Mesothelial cell of epicardium (in vitro differentiated cells): Measurements from ENCODE around the gene PPP1R14D. TPM values are rescaled to one million over a fixed set of nuclear protein-coding genes. Genes with fewer than 3 reads are reported as not detected.

ENCODE experiments used
- DNase-seq, 2 experiments: peaks; one replicate each; pipeline ENCODE4 v3.0.0; 2021; ENCODE audit warnings: low spot score in 2 of 2; ENCODE audit not compliant: unreplicated experiment in 2 of 2
- H3K27ac Mint-ChIP-seq: 2 replicates; pipeline ENCODE4 v1.8.0; 2021; ENCODE audit warnings: mixed read lengths
- H3K27me3 Mint-ChIP-seq: 2 replicates; pipeline ENCODE4 v1.8.0; 2021; ENCODE audit warnings: low read depth, mixed read lengths
- H3K36me3 Mint-ChIP-seq: 2 replicates; pipeline ENCODE4 v1.8.0; 2021; ENCODE audit warnings: mixed read lengths
- H3K4me1 Mint-ChIP-seq: 2 replicates; pipeline ENCODE4 v1.8.0; 2021; ENCODE audit warnings: mixed read lengths
- H3K4me3 Mint-ChIP-seq: 2 replicates; pipeline ENCODE4 v1.8.0; 2021; ENCODE audit warnings: mild to moderate bottlenecking, moderate library complexity, mixed read lengths
- H3K9me3 Mint-ChIP-seq: 2 replicates; pipeline ENCODE4 v1.8.0; 2021; ENCODE audit warnings: mixed read lengths
- CTCF ChIP-seq: fragments of 200-600 bp; sonication (generic); IDR thresholded peaks from one replicate; pipeline ENCODE4 v1.5.0; 2021; ENCODE audit warnings: antibody characterized with exemption; ENCODE audit not compliant: unreplicated experiment
- total RNA-seq: library from RNA; stranded (reverse); gene quantifications from 3 replicates; pipeline ENCODE4 v1.2.1, GENCODE V29; 2021

The PPP1R14D gene
- total RNA-seq, 1 donor from 2014 or later: 1.7 TPM

DNA sequence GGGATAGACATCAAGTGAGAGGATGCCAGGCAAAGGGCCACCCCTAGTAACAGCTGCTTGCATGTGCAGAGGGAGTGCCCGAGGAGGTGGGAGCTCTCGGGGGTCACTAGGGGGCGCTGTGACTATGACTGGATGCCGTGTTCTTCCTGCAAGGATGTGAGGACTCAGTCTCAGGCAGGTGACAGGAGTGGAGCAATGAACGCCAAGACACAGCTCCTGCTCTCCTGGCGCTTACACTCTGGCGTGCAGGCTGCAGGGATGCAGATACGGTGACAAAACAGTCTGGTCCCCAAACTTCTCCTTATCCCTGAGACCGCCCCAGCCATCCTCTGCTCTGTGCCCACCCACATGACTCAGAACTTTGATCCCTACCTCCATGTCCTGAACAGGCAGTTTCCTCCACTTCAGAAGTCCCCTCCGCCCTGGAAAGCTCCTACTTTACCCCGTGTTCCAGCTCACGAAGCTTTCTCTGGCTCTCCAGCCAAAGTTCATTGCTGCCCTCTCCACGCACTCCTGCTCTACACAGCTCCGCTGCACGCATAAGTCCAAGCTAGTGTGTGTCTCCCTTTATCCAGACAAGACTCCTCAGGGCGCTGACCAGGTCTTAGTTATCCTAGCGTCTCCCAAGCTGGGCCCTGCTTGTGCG lies 30.8 kb upstream of the PPP1R14D start:
- Mint-ChIP-seq H3K27me3 (no peaks in the 10 kb centered on the region), H3K4me3 (no peak overlapping the region), H3K27ac (peak overlapping the region; percentile 88)

GRCh38 chr15:40858706-40859105 lies 30.2 kb upstream of the PPP1R14D start:
- H3K27me3 Mint-ChIP-seq: no peaks in the 10 kb centered on the region
- no peak for DNase-seq
- no peaks in the 10 kb centered on the region for H3K9me3 Mint-ChIP-seq
- peaks cover 7% of the 10 kb centered on the region for H3K36me3 Mint-ChIP-seq
- H3K4me3 Mint-ChIP-seq: no peak overlapping the region
- TF ChIP-seq CTCF: no peak
- H3K27ac Mint-ChIP-seq: peak overlapping the region; percentile 88
- peaks cover 26% of the 10 kb centered on the region for H3K4me1 Mint-ChIP-seq

More for the DNA sequence above, 30.8 kb upstream of the PPP1R14D start:
- H3K36me3 Mint-ChIP-seq: peaks cover 7% of the 10 kb centered on the region
- H3K4me1 Mint-ChIP-seq: peaks cover 26% of the 10 kb centered on the region
- peak; percentile 69 to 86 for DNase-seq
- no peaks in the 10 kb centered on the region for H3K9me3 Mint-ChIP-seq
- TF ChIP-seq CTCF: peak; percentile 46

DNA sequence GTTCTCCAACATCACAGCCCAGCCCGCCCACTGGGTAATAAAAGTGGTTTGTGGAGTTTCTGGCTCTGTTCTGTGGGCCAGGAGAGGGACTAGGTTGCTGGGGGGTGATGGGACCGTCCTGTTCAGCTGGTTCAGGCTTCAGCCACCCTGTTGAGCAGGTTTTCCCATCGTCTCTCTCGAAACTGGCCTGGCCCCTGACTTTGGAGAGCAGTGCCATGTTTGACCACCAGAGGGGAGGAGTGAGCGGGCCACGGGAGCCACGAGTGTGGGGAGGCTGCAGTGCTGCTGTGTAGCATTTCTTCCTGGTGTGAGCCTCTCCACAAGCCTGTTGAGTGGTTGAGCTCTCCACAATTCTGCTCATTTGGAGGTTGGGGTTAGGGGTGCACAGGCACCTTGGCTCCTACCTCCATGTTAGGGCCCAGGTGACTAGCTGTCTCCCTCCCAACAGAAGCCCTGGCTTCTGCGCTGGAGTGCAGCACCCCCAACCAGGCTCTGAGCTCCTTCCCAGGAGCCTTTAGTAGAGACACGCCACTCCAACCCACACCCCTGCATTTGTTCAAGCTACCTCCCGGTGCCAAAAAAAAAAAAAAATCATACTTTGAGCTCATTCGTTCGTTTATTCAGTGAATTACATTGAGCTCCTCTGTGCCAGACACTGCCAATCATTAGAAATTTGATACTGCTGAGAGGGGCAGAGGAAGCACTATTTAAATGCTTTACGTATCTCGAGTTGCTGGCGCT lies 29.3 kb upstream of the PPP1R14D start:
- no peaks in the 10 kb centered on the region for H3K9me3 Mint-ChIP-seq
- DNase-seq: peak; percentile 70 to 96
- peaks cover 26% of the 10 kb centered on the region for H3K4me1 Mint-ChIP-seq
- peaks cover 7% of the 10 kb centered on the region for H3K36me3 Mint-ChIP-seq
- H3K4me3 Mint-ChIP-seq: no peak overlapping the region
- no peaks in the 10 kb centered on the region for H3K27me3 Mint-ChIP-seq
- peak; percentile 96 for TF ChIP-seq CTCF
- peak overlapping the region; percentile 98 for H3K27ac Mint-ChIP-seq

GRCh38 chr15:40856746-40857145 lies 28.2 kb upstream of the PPP1R14D start:
- no peak for DNase-seq
- TF ChIP-seq CTCF: no peak
- H3K36me3 Mint-ChIP-seq: peaks cover 10% of the 10 kb centered on the region
- H3K4me3 Mint-ChIP-seq: no peak overlapping the region
- peaks cover 26% of the 10 kb centered on the region for H3K4me1 Mint-ChIP-seq
- peak overlapping the region; percentile 98 for H3K27ac Mint-ChIP-seq
- no peaks in the 10 kb centered on the region for H3K9me3 Mint-ChIP-seq
- no peaks in the 10 kb centered on the region for H3K27me3 Mint-ChIP-seq

DNA sequence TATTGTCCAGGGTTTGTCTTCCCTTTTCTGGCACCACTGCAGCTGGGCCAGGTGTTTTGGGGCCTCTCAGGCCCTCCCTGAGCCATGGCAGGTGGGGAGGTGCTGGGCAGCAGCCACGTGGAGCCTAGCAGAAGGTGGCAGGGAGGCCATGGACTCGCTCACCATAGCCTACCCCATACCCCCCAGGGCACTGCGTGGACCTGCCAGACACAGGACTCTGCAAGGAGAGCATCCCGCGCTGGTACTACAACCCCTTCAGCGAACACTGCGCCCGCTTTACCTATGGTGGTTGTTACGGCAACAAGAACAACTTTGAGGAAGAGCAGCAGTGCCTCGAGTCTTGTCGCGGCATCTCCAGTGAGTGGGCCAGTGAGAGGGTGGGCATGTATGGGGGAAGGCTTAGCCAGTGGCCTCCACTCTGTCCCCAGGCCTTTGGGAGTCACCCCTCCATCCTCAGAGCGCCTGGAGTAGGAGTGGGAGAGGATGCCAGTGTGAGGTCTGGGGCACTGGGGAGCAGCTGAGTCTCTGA lies 27.3 kb upstream of the PPP1R14D start:
- Mint-ChIP-seq H3K36me3 (peaks cover 15% of the 10 kb centered on the region), H3K27ac (peak overlapping the region; percentile 78), H3K27me3 (no peaks in the 10 kb centered on the region)

More for the DNA sequence above, 27.3 kb upstream of the PPP1R14D start:
- Mint-ChIP-seq H3K4me1 (peaks cover 26% of the 10 kb centered on the region), H3K9me3 (no peaks in the 10 kb centered on the region), H3K4me3 (no peak overlapping the region)
- no peak for TF ChIP-seq CTCF
- DNase-seq: no peak
